ENCODE measurements around the gene GATAD2A.

GATAD2A gene

GRCh38 chr19:19514881-19515641 is 109.6 kb downstream of the GATAD2A start, which contains the start of gene TSSK6:
TSSK6 (minus strand) TSS chr19:19515548; CDS start chr19:19515427, 121 bp downstream.
- no peak for DNase-seq

- DNase-seq = peak; percentile 90
Observed at GRCh38 chr19:19515642-19516519, 110.4 kb downstream of the GATAD2A start, which contains the start of gene NDUFA13. NDUFA13 (plus strand) TSS chr19:19516225; CDS start chr19:19516239, 14 bp downstream.

- no peak for DNase-seq
Observed at GRCh38 chr19:19517235-19517619, 111.8 kb downstream of the GATAD2A start.

- DNase-seq = no peak
Observed at GRCh38 chr19:19520989-19521388, 115.5 kb downstream of the GATAD2A start.

GRCh38 chr19:19523177-19523576 is 117.7 kb downstream of the GATAD2A start:
- no peak for DNase-seq

GRCh38 chr19:19524053-19524452 is 118.6 kb downstream of the GATAD2A start:
- no peak for DNase-seq

GRCh38 chr19:19525611-19526380 is 120.3 kb downstream of the GATAD2A start:
- no peak for DNase-seq

- DNase-seq = no peak
Observed at GRCh38 chr19:19526581-19527370, 121.3 kb downstream of the GATAD2A start.

GRCh38 chr19:19527371-19527656 is 121.8 kb downstream of the GATAD2A start:
- DNase-seq = no peak

- DNase-seq = no peak
Observed at GRCh38 chr19:19527674-19528625, 122.5 kb downstream of the GATAD2A start.

- DNase-seq = no peak
Observed at GRCh38 chr19:19528721-19529490, 123.4 kb downstream of the GATAD2A start, which contains the start of gene YJEFN3. YJEFN3 (plus strand) TSS chr19:19528911; CDS start chr19:19528933, 22 bp downstream.

GRCh38 chr19:19529783-19530422 is 124.4 kb downstream of the GATAD2A start:
- no peak for DNase-seq

- no peak for DNase-seq
Observed at GRCh38 chr19:19530423-19530804, 124.9 kb downstream of the GATAD2A start.

GRCh38 chr19:19530889-19531288 is 125.4 kb downstream of the GATAD2A start:
- no peak for DNase-seq

- DNase-seq = peak; percentile 92
Observed at GRCh38 chr19:19531951-19532805, 126.7 kb downstream of the GATAD2A start.

GRCh38 chr19:19532806-19533701 is 127.6 kb downstream of the GATAD2A start:
- no peak for DNase-seq

- no peak for DNase-seq
Observed at GRCh38 chr19:19533841-19534240, 128.4 kb downstream of the GATAD2A start.

Measured in CD4-positive, alpha-beta T cell treated with Interleukin-6 for 4 hours (primary cell).